KMS-11 (cell line): ENCODE results near the gene HSF4.

Source experiments
- H2AFZ ChIP-seq: fragments of 200-600 bp; sonication (generic); 2 replicates; pipeline ENCODE4 v1.6.1; 2016; ENCODE audit warnings: antibody characterized with exemption, mixed run types, low read depth
- H3K27ac ChIP-seq: fragments of 200-600 bp; sonication (generic); 2 replicates; pipeline ENCODE4 v1.6.1; 2016; ENCODE audit warnings: mild to moderate bottlenecking, mixed run types
- H3K27me3 ChIP-seq: fragments of 200-600 bp; sonication (generic); 2 replicates; pipeline ENCODE4 v1.6.1; 2017; ENCODE audit warnings: mild to moderate bottlenecking, low read depth, mixed run types, moderate library complexity; ENCODE audit not compliant: insufficient read depth
- H3K36me3 ChIP-seq: fragments of 200-600 bp; sonication (generic); 2 replicates; pipeline ENCODE4 v1.6.1; 2017; ENCODE audit warnings: mild to moderate bottlenecking, mixed run types; ENCODE audit not compliant: insufficient read depth
- H3K4me1 ChIP-seq: fragments of 200-600 bp; sonication (generic); 2 replicates; pipeline ENCODE4 v1.6.1; 2016; ENCODE audit warnings: mild to moderate bottlenecking, low read depth, mixed run types; ENCODE audit not compliant: poor library complexity, severe bottlenecking
- H3K4me2 ChIP-seq: fragments of 200-600 bp; sonication (generic); 2 replicates; pipeline ENCODE4 v1.7.0; 2016; ENCODE audit warnings: mild to moderate bottlenecking, mixed run types
- H3K4me3 ChIP-seq: fragments of 200-600 bp; sonication (generic); IDR thresholded peaks from 2 replicates; pipeline ENCODE4 v1.6.1; 2017; ENCODE audit warnings: low read depth, low read length, mixed read lengths; ENCODE audit not compliant: insufficient read depth
- H3K79me2 ChIP-seq: fragments of 200-600 bp; sonication (generic); 2 replicates; pipeline ENCODE4 v1.6.1; 2016; ENCODE audit warnings: low read depth, mixed run types; ENCODE audit not compliant: insufficient read depth
- H3K9ac ChIP-seq: fragments of 200-600 bp; sonication (generic); 2 replicates; pipeline ENCODE4 v1.6.1; 2016; ENCODE audit warnings: mild to moderate bottlenecking, mixed run types
- H4K20me1 ChIP-seq: fragments of 200-600 bp; sonication (generic); 2 replicates; pipeline ENCODE4 v1.6.1; 2016; ENCODE audit warnings: mild to moderate bottlenecking, mixed run types; ENCODE audit not compliant: insufficient read depth
- TF ChIP-seq, protein P1 (sequence below): fragments of 200-600 bp; sonication (generic); conservative IDR thresholded peaks from 2 replicates; pipeline ENCODE4 v1.6.1; 2017; ENCODE audit warnings: low read depth, mild to moderate bottlenecking, antibody characterized with exemption, low read length, moderate library complexity, mixed read lengths

HSF4 gene

GRCh38 chr16:67186550-67186950 is 22.0 kb downstream of the HSF4 start:
- no peaks in the 10 kb centered on the region for H3K79me2 ChIP-seq
- peaks cover 12% of the 10 kb centered on the region for H3K4me1 ChIP-seq
- H3K27ac ChIP-seq: no peak overlapping the region
- no peak overlapping the region for H2AFZ ChIP-seq
- TF ChIP-seq, protein P1, sequence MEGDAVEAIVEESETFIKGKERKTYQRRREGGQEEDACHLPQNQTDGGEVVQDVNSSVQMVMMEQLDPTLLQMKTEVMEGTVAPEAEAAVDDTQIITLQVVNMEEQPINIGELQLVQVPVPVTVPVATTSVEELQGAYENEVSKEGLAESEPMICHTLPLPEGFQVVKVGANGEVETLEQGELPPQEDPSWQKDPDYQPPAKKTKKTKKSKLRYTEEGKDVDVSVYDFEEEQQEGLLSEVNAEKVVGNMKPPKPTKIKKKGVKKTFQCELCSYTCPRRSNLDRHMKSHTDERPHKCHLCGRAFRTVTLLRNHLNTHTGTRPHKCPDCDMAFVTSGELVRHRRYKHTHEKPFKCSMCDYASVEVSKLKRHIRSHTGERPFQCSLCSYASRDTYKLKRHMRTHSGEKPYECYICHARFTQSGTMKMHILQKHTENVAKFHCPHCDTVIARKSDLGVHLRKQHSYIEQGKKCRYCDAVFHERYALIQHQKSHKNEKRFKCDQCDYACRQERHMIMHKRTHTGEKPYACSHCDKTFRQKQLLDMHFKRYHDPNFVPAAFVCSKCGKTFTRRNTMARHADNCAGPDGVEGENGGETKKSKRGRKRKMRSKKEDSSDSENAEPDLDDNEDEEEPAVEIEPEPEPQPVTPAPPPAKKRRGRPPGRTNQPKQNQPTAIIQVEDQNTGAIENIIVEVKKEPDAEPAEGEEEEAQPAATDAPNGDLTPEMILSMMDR: no peak
- H3K4me2 ChIP-seq: no peak overlapping the region
- no peak overlapping the region for H3K9ac ChIP-seq
- no peak overlapping the region for H3K4me3 ChIP-seq
- no peaks in the 10 kb centered on the region for H3K36me3 ChIP-seq
- H4K20me1 ChIP-seq: no peaks in the 10 kb centered on the region
- H3K27me3 ChIP-seq: peaks cover 17% of the 10 kb centered on the region; the same call in 1 of the 2 replicates

GRCh38 chr16:67187175-67187890 is 22.8 kb downstream of the HSF4 start:
- H3K4me3 ChIP-seq: no peak overlapping the region
- H3K79me2 ChIP-seq: peaks cover 4% of the 10 kb centered on the region
- no peaks in the 10 kb centered on the region for H4K20me1 ChIP-seq
- no peak overlapping the region for H3K27ac ChIP-seq
- H3K27me3 ChIP-seq: peaks cover 17% of the 10 kb centered on the region; the same call in 1 of the 2 replicates
- no peaks in the 10 kb centered on the region for H3K36me3 ChIP-seq
- no peak overlapping the region for H2AFZ ChIP-seq
- peaks cover 13% of the 10 kb centered on the region for H3K4me1 ChIP-seq
- TF ChIP-seq, protein P1: no peak
- H3K9ac ChIP-seq: no peak overlapping the region
- H3K4me2 ChIP-seq: no peak overlapping the region

GRCh38 chr16:67188323-67188722 is 23.8 kb downstream of the HSF4 start:
- Histone ChIP-seq H4K20me1 (no peaks in the 10 kb centered on the region), H2AFZ (no peak overlapping the region), H3K79me2 (peaks cover 14% of the 10 kb centered on the region), H3K36me3 (no peaks in the 10 kb centered on the region), H3K4me3 (no peak overlapping the region), H3K4me2 (no peak overlapping the region), H3K9ac (no peak overlapping the region), H3K4me1 (peaks cover 11% of the 10 kb centered on the region), H3K27ac (no peak overlapping the region), H3K27me3 (peaks cover 17% of the 10 kb centered on the region; the same call in 1 of the 2 replicates)
- TF ChIP-seq, protein P1: no peak

GRCh38 chr16:67188798-67189197 is 24.3 kb downstream of the HSF4 start:
- Histone ChIP-seq H3K9ac (no peak overlapping the region), H3K79me2 (peaks cover 18% of the 10 kb centered on the region), H3K4me2 (no peak overlapping the region), H3K27ac (no peak overlapping the region), H3K4me3 (no peak overlapping the region), H3K27me3 (peaks cover 17% of the 10 kb centered on the region; the same call in 1 of the 2 replicates), H3K4me1 (peaks cover 16% of the 10 kb centered on the region), H3K36me3 (no peaks in the 10 kb centered on the region), H2AFZ (no peak overlapping the region), H4K20me1 (no peaks in the 10 kb centered on the region)
- TF ChIP-seq, protein P1: no peak
